Measurements from ENCODE around the gene F2RL3. TPM values are rescaled to one million over a fixed set of nuclear protein-coding genes. Genes with fewer than 3 reads are reported as not detected.
A peak's percentile ranks its signal among the peaks of the same experiment; 100 is the strongest.

The F2RL3 gene
- total and polyA plus RNA-seq, 9 of the 15 experiments (the other 6 are each of a cell fraction or from before 2014, with no cell fraction given) = 1.4 to 27.6 (median 11.9) TPM

GRCh38 chr19:16897856-16898161, 9.0 kb downstream of the F2RL3 start (continued):
- peak; percentile 59; the same call in 1 of the 2 replicates for TF ChIP-seq MGA (IDR thresholded peaks at IDR 0.05)
- 0 out of 2 replicates have a peak, but pooled peaks have one; percentile 2 for TF ChIP-seq E2F3 (CRISPR knock-in tag; IDR thresholded peaks at IDR 0.05)
- TF ChIP-seq FOXA3 (CRISPR knock-in tag; conservative IDR thresholded peaks at IDR 0.05 in 1 of 2, IDR thresholded peaks at IDR 0.05 in 1 of 2) = no peak
- TF ChIP-seq RB1 (IDR thresholded peaks at IDR 0.05; ENCODE audit: low read depth) = 0 out of 2 replicates have a peak, but pooled peaks have one; percentile 5
- TF ChIP-seq MBD1 (CRISPR knock-in tag; IDR thresholded peaks at IDR 0.05) = no peak
- peak; percentile 53 for TF ChIP-seq RBM22 (IDR thresholded peaks at IDR 0.05; ENCODE audit: low read depth, low read length, poor library complexity, severe bottlenecking)
- peak; percentile 84 for TF ChIP-seq ZNF592 (IDR thresholded peaks at IDR 0.05)
- no peak for TF ChIP-seq ZNF707 (CRISPR knock-in tag; conservative IDR thresholded peaks at IDR 0.05)
- peak; percentile 47 for TF ChIP-seq L3MBTL2 (IDR thresholded peaks at IDR 0.05)
- TF ChIP-seq MTA3 (IDR thresholded peaks at IDR 0.05; ENCODE audit: borderline replicate concordance) = 0 out of 2 replicates have a peak, but pooled peaks have one; percentile 41
